Calu3 (cell line): ENCODE results near the gene RPS19BP1. TPM values are rescaled to one million over a fixed set of nuclear protein-coding genes. Genes with fewer than 3 reads are reported as not detected.

Experiments
- BruUV-seq: library from RNA; stranded (reverse); fragments of 400-500 nt; replicated peaks from 2 replicates; lab custom pipeline; 2021; lab: Mats Ljungman, UMichigan
- CTCF ChIA-PET: fragments of 300-600 bp; sonication (Branson Sonifier 250); formaldehyde crosslinking; loops from one replicate; lab custom pipeline; 2022; ENCODE audit warnings: antibody characterized with exemption; lab: Charles Lee
- DNase-seq: peaks from one replicate; pipeline ENCODE4 v3.0.0; 2022
- H3K27ac Mint-ChIP-seq: one replicate; pipeline ENCODE4 v1.8.0; 2022; ENCODE audit warnings: mixed read lengths; ENCODE audit not compliant: unreplicated experiment
- H3K27me3 Mint-ChIP-seq: one replicate; pipeline ENCODE4 v1.8.0; 2022; ENCODE audit warnings: mixed read lengths; ENCODE audit not compliant: unreplicated experiment
- H3K36me3 Mint-ChIP-seq: one replicate; pipeline ENCODE4 v1.8.0; 2022; ENCODE audit warnings: mild to moderate bottlenecking, moderate library complexity, mixed read lengths; ENCODE audit not compliant: insufficient read depth, unreplicated experiment
- H3K4me1 Mint-ChIP-seq: one replicate; pipeline ENCODE4 v1.8.0; 2022; ENCODE audit warnings: mild to moderate bottlenecking, low read depth, mixed read lengths; ENCODE audit not compliant: unreplicated experiment
- H3K4me3 Mint-ChIP-seq: one replicate; pipeline ENCODE4 v1.8.0; 2022; ENCODE audit warnings: mild to moderate bottlenecking, low read depth, moderate library complexity, mixed read lengths; ENCODE audit not compliant: unreplicated experiment
- H3K9me3 Mint-ChIP-seq: one replicate; pipeline ENCODE4 v1.8.0; 2022; ENCODE audit warnings: low read depth, mixed read lengths; ENCODE audit not compliant: unreplicated experiment
- CTCF ChIP-seq: fragments of 200-600 bp; IDR thresholded peaks from one replicate; pipeline ENCODE4 v1.8.0; 2022; ENCODE audit warnings: antibody characterized with exemption; ENCODE audit not compliant: unreplicated experiment
- intact Hi-C: fragments of 100-400 bp; cut with micrococcal nuclease; formaldehyde crosslinking; loops from one replicate; pipeline ENCODE4 v1.10.0; 2022; ENCODE audit not compliant: unreplicated experiment
- total RNA-seq: library from RNA; stranded (reverse); gene quantifications from 2 replicates; pipeline ENCODE4 v1.2.3, GENCODE V29; 2022

RPS19BP1 gene
- total RNA-seq, 1 experiment from 2014 or later, result 87.7 TPM

- TF ChIP-seq CTCF, result peak; percentile 35
- H3K36me3 Mint-ChIP-seq, result no peaks in the 10 kb centered on the region
- H3K9me3 Mint-ChIP-seq, result no peaks in the 10 kb centered on the region
- intact Hi-C loops, result loop anchor here (10.0 kb wide), 1 partner anchor 392 kb away; no protein-coding TSS in a partner anchor
- no peak overlapping the region for H3K27ac Mint-ChIP-seq
- peaks cover 74% of the 10 kb centered on the region for H3K27me3 Mint-ChIP-seq
- H3K4me1 Mint-ChIP-seq, result peaks cover 9% of the 10 kb centered on the region
- CTCF ChIA-PET, result interaction anchor here (1.0 kb wide), 2 partner anchors 31 to 482 kb away, joined by 3 read pairs; no protein-coding TSS in a partner anchor
- no peak overlapping the region for H3K4me3 Mint-ChIP-seq
- DNase-seq, result no peak
- BruUV-seq, result no TSS peak
Measured at GRCh38 chr22:39543095-39543494, 10.5 kb upstream of the RPS19BP1 start.

DNA sequence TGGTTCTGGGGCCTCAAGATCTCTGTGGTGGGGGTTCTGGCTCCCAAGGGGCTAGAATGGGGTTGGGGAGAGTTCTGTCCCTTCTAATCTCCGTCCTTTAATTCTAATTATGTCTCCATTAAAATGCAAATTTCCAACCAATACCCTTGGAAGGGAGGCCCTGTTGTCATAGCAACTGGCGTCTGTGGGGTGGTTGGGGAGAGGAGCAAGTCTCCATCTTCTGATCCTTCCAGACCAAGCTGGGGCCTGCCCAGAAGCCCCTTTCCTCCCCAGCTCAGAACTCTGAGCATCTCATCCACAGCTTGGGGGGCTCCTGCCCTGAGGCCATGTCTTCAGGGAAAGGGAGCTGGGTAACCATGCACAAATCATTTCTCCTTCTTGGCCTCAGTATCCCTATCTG, 5.4 kb upstream of the RPS19BP1 start:
- intact Hi-C loops, result loop anchor here (5.0 kb wide), 1 partner anchor 499 kb away; no protein-coding TSS in a partner anchor
- Mint-ChIP-seq H3K4me1 (no peaks in the 10 kb centered on the region), H3K27ac (no peak overlapping the region), H3K4me3 (no peak overlapping the region), H3K27me3 (peaks cover 27% of the 10 kb centered on the region), H3K9me3 (no peaks in the 10 kb centered on the region), H3K36me3 (peaks cover 5% of the 10 kb centered on the region)
- no peak for TF ChIP-seq CTCF
- BruUV-seq, result no TSS peak
- CTCF ChIA-PET, result no interaction called here
- no peak for DNase-seq

GRCh38 chr22:39536711-39537110, 4.2 kb upstream of the RPS19BP1 start:
- Mint-ChIP-seq H3K27me3 (peaks cover 18% of the 10 kb centered on the region), H3K36me3 (peaks cover 17% of the 10 kb centered on the region), H3K9me3 (no peaks in the 10 kb centered on the region), H3K4me1 (peaks cover 6% of the 10 kb centered on the region), H3K27ac (no peak overlapping the region), H3K4me3 (no peak overlapping the region)
- CTCF ChIA-PET, result interaction anchor here (0.6 kb wide), 1 partner anchor 622 kb away, joined by 3 read pairs; no protein-coding TSS in a partner anchor
- TF ChIP-seq CTCF, result no peak
- intact Hi-C loops, result loop anchor here (5.0 kb wide), 1 partner anchor 501 kb away; no protein-coding TSS in a partner anchor
- no TSS peak for BruUV-seq
- DNase-seq, result no peak

DNA sequence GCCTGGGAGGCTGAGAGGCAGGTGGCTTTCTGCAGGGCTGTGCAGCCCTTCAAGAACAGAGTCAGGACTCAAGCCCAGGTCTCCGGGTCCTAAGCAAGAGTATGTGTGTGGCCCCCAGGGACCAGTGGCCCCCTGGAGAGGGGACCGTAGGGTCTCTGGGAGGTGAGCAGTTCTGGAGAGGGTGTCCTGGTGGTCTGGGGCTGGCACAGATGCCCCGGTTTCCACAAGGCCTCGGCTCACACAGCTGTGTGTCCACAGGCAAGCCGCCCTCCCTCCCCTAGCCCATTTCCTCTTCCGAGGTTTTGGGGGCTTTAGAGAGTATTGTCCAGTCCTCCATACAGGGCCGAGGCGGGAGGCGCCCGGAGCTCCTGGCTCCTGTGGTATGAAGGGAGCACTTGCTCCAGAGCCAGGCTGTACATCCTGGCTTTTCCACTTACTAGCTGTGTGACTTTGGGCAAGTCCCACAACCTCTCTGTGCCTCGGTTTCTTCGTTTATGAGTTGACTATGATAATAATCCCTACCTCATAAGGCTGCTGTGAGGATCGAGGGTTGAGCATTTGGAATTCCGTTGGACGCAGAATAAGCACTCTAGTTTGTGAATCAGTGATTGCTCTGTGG, 3.4 kb upstream of the RPS19BP1 start:
- H3K27ac Mint-ChIP-seq, result no peak overlapping the region
- no TSS peak for BruUV-seq

More for the DNA sequence above, 3.4 kb upstream of the RPS19BP1 start:
- Mint-ChIP-seq H3K9me3 (no peaks in the 10 kb centered on the region), H3K4me1 (peaks cover 14% of the 10 kb centered on the region), H3K4me3 (no peak overlapping the region), H3K36me3 (peaks cover 24% of the 10 kb centered on the region), H3K27me3 (peaks cover 16% of the 10 kb centered on the region)
- CTCF ChIA-PET, result interaction anchor here (1.2 to 2.1 kb wide), 3 partner anchors 136 to 489 kb away, joined by 3 to 8 read pairs (median 3); partner anchors contain the start of gene TAB1
- intact Hi-C loops, result loop anchor here (5.0 kb wide), 1 partner anchor 501 kb away; no protein-coding TSS in a partner anchor
- DNase-seq, result no peak
- TF ChIP-seq CTCF, result no peak
